BJ (cell line): ENCODE measurements around the gene ARHGEF17. TPM values are rescaled to one million over a fixed set of nuclear protein-coding genes. Genes with fewer than 3 reads are reported as not detected.

Experiments used
- CTCF ChIA-PET: fragments of 350-600 bp; formaldehyde crosslinking; extraction: SDS; loops from one replicate; lab custom pipeline; 2021; ENCODE audit warnings: antibody characterized with exemption, inconsistent platforms; lab: Yijun Ruan, JAX
- POLR2A ChIA-PET: fragments of 300-600 bp; sonication (Branson Sonifier 250); formaldehyde crosslinking; extraction: SDS; loops from one replicate; lab custom pipeline; 2021; ENCODE audit warnings: antibody characterized with exemption; lab: Charles Lee
- DNase-seq: peaks from one replicate; pipeline ENCODE4 v3.0.0-alpha.2; 2011; ENCODE audit warnings: low read depth
- H3K27me3 ChIP-seq: 2 replicates; pipeline ENCODE4 v1.6.0; 2011; ENCODE audit warnings: low read length; ENCODE audit not compliant: control insufficient read depth, insufficient read depth
- H3K36me3 ChIP-seq: 2 replicates; pipeline ENCODE4 v1.5.1; 2011; ENCODE audit warnings: low read length; ENCODE audit not compliant: control insufficient read depth, insufficient read depth
- H3K4me3 ChIP-seq: 2 replicates; pipeline ENCODE4 v1.5.1; 2011; ENCODE audit warnings: low read depth, mild to moderate bottlenecking, control low read depth, low read length
- polyA plus RNA-seq: library from polyadenylated mRNA; depleted of rRNA; stranded (reverse); fragments of >200 nt; gene quantifications from 2 replicates; pipeline ENCODE4 v1.2.3, GENCODE V29; 2011
- TF ChIP-seq, protein P1 (sequence below): IDR thresholded peaks from 2 replicates; pipeline ENCODE4 v1.5.1; 2011; ENCODE audit warnings: low read depth, mild to moderate bottlenecking, control low read depth, inconsistent platforms, low read length, moderate library complexity; ENCODE audit not compliant: insufficient read depth

The ARHGEF17 gene
- polyA plus RNA-seq, 1 experiment: 85.7 TPM

DNA sequence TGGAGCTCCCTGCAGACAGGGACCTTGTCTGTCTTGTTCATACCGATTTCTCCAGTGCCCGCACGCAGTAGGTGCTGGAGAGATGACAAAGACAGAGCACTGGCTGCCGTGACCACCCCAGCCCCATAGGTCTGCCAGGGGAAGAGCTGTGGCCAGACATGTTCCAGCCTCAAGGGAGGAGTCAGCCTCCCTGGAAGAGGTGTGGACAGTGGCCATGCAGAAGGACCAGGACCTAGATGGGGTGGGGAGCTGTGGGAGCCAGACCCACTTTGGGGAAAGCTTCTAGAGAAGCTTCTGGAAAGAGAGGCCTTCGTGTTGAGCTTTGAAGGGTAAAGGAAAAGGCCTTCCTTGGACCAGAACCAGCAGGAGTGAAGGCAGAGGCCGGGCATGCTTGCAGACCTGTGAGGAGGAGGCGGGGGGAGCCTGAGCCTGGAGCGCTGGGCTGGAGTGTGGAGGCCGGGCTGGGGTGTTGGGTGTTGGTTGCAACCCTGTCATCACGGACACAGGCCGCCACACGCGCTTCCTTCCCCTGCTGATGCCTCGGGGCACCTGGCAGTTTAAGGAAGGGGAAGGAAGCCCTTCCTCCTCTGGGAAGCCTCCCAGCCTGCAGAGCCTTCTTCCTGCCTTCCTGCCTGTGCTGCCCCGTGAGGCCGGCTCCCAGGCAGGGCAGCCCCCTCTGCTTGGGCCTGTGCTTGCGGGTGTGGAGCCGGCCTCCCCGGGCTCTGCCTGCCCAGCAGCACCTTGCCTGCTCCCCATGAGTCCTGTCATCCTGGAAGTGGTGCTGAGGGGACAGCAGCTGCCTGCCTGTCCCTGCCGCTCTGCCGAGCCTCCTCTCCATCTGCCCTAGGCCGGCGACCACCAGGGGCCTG lies 80.4 kb downstream of the ARHGEF17 start:
- H3K27me3 ChIP-seq: no peaks in the 10 kb centered on the region
- ChIA-PET POLR2A (no interaction called here), CTCF (interaction anchor here (0.6 to 2.5 kb wide), 11 partner anchors 14 to 273 kb away, joined by 3 to 11 read pairs (median 3); partner anchors contain the start of gene FAM168A)
- H3K36me3 ChIP-seq: peaks cover 5% of the 10 kb centered on the region; the same call in 1 of the 2 replicates
- no peak overlapping the region for H3K4me3 ChIP-seq
- TF ChIP-seq, protein P1, sequence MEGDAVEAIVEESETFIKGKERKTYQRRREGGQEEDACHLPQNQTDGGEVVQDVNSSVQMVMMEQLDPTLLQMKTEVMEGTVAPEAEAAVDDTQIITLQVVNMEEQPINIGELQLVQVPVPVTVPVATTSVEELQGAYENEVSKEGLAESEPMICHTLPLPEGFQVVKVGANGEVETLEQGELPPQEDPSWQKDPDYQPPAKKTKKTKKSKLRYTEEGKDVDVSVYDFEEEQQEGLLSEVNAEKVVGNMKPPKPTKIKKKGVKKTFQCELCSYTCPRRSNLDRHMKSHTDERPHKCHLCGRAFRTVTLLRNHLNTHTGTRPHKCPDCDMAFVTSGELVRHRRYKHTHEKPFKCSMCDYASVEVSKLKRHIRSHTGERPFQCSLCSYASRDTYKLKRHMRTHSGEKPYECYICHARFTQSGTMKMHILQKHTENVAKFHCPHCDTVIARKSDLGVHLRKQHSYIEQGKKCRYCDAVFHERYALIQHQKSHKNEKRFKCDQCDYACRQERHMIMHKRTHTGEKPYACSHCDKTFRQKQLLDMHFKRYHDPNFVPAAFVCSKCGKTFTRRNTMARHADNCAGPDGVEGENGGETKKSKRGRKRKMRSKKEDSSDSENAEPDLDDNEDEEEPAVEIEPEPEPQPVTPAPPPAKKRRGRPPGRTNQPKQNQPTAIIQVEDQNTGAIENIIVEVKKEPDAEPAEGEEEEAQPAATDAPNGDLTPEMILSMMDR: peak; percentile 2; the same call in 1 of the 2 replicates
- DNase-seq: no peak

GRCh38 chr11:73389134-73389525 lies 81.1 kb downstream of the ARHGEF17 start:
- CTCF ChIA-PET: interaction anchor here (0.8 to 2.5 kb wide), 8 partner anchors 13 to 272 kb away, joined by 3 to 11 read pairs (median 4); partner anchors contain the start of genes FAM168A and RELT
- H3K27me3 ChIP-seq: no peaks in the 10 kb centered on the region
- no peak for DNase-seq
- H3K4me3 ChIP-seq: no peak overlapping the region
- POLR2A ChIA-PET: no interaction called here
- peaks cover 5% of the 10 kb centered on the region for H3K36me3 ChIP-seq
- TF ChIP-seq, protein P1: no peak

GRCh38 chr11:73389916-73390315 lies 81.8 kb downstream of the ARHGEF17 start:
- CTCF ChIA-PET: interaction anchor here (1.0 to 2.5 kb wide), 8 partner anchors 14 to 271 kb away, joined by 3 to 11 read pairs (median 4); partner anchors contain the start of genes FAM168A and RELT
- POLR2A ChIA-PET: no interaction called here
- Histone ChIP-seq H3K36me3 (peaks cover 11% of the 10 kb centered on the region), H3K27me3 (no peaks in the 10 kb centered on the region), H3K4me3 (no peak overlapping the region)
- DNase-seq: no peak
- TF ChIP-seq, protein P1: no peak

DNA sequence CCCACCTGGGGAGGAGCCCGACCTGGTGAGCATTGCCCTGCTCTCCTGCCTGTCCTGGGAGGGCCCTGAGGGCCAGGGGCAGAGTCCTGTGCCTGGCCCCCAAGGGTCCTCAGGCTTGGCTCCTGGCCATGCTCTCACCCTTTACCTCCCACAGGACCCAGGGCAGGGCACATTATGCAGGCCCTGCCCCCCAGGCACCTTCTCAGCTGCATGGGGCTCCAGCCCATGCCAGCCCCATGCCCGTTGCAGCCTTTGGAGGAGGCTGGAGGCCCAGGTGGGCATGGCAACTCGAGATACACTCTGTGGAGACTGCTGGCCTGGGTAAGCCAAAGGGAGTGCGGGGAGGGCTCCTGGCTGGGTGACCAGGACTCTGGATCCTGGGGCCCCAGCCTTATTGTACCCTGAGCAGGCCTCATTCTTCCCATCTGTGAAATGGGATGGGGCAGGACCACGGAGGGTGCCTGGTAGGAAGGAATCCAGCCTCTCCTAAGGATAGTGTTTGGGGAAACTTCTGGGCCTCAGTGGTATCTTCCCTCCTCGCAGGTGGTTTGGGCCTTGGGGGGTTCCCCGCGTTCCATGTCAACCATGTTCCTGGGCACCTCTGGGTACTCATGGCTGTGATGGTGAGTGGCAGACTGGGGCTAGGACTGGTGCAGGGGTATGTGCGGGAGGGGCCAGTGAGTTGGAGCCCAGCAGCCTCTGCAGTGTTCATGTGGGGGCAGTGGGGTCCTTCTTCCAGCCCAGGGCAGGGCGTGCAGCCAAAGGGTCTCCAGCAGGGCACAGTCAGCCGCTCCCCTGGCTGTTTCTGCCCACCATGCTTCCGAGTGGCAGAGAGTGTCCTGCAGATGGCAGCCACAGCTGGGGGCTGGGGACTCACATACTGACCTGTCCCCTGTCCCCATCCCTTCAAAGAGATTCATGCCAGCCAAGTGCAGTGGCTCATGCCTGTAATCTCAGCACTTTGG lies 82.8 kb downstream of the ARHGEF17 start:
- CTCF ChIA-PET: interaction anchor here (1.0 to 2.4 kb wide), 6 partner anchors 15 to 270 kb away, joined by 3 to 11 read pairs (median 4); partner anchors contain the start of gene RELT
- Histone ChIP-seq H3K36me3 (peaks cover 15% of the 10 kb centered on the region), H3K27me3 (no peaks in the 10 kb centered on the region), H3K4me3 (no peak overlapping the region)
- no peak for DNase-seq
- TF ChIP-seq, protein P1: no peak
- POLR2A ChIA-PET: no interaction called here
